ENCODE measurements around the gene STAT5A. TPM values are rescaled to one million over a fixed set of nuclear protein-coding genes. Genes with fewer than 3 reads are reported as not detected.
"Not testable (repeated sequence)": the region's sequence is repeated elsewhere in the genome, so short reads cannot be mapped to it uniquely, and the experiment has no call there.

Gene STAT5A
- total and polyA plus RNA-seq, 3 donors from 2014 or later: 13.7 to 37.0 (median 27.8) TPM

DNA sequence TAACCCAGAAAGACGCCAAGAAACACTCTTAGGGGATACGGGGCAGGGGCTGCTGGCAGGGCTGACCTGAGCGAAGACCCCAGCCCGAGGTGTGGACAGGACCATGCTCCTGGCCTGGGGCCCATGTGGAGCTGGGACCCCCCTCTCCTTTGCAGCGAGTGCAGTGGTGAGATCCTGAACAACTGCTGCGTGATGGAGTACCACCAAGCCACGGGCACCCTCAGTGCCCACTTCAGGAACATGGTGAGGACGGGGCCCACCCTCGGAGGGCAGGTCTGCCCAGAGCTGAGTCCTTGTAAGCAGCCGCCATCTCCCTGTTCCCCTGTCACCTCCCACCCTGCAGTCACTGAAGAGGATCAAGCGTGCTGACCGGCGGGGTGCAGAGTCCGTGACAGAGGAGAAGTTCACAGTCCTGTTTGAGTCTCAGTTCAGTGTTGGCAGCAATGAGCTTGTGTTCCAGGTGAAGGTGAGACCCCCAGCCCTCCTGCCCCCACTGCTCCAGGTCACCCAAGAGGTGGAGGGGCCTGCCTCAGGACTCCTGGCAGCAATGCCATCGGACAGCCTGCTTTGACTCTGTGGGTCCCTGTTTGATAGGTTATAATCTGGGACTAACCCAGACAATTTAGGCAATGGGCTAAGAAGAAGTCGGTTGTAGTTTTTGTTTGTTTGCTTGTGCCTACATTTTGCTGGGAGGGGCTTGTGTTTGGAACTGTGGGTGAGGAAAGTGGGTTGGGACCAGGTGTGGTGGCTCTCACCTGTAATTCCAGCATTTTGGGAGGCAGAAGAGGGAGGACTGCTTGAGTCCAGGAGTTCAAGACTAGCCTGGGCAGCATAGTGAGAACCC lies 16.1 kb downstream of the STAT5A start:
- H3K4me3 ChIP-seq: no peak overlapping the region
- intact Hi-C loops (cut with DNase I; ENCODE audit: low total_unique reads): no loop called here
- H3K4me1 ChIP-seq: peaks cover 15% of the 10 kb centered on the region
- H3K9me3 ChIP-seq: no peaks in the 10 kb centered on the region
- WGBS, 2 donors: 86 to 94% methylated on average over 9 to 16 of the region's 16 CpGs
- DNase-seq: no peak
- TF ChIP-seq POLR2A (IDR thresholded peaks at IDR 0.05): no peak
- TF ChIP-seq CTCF (IDR thresholded peaks at IDR 0.05): no peak
- no peak overlapping the region for H3K27ac ChIP-seq
- H3K36me3 ChIP-seq (ENCODE audit: low read depth, missing control alignments): no peaks in the 10 kb centered on the region
- no peaks in the 10 kb centered on the region for H3K27me3 ChIP-seq

GRCh38 chr17:42305031-42305330 lies 16.7 kb downstream of the STAT5A start:
- H3K27ac ChIP-seq; intact Hi-C loops (cut with DNase I; ENCODE audit: low total_unique reads); H3K4me3 ChIP-seq; DNase-seq; H3K9me3 ChIP-seq; H3K27me3 ChIP-seq; H3K36me3 ChIP-seq (ENCODE audit: low read depth, missing control alignments): not testable (repeated sequence)
- peaks cover 15% of the 10 kb centered on the region for H3K4me1 ChIP-seq
- 94 to 95% methylated on average over 6 of the region's 6 CpGs for WGBS, 2 donors

- Histone ChIP-seq H3K4me3 (no peak overlapping the region), H3K9me3 (no peaks in the 10 kb centered on the region), H3K27ac (peak overlapping the region; percentile 79 to 82), H3K36me3 (ENCODE audit: low read depth, missing control alignments) (no peaks in the 10 kb centered on the region), H3K27me3 (no peaks in the 10 kb centered on the region), H3K4me1 (peaks cover 23% of the 10 kb centered on the region)
- DNase-seq: peak; percentile 61
- TF ChIP-seq POLR2A (IDR thresholded peaks at IDR 0.05) (no peak), CTCF (IDR thresholded peaks at IDR 0.05) (peak in 1 of 3 experiments; percentile 10)
- intact Hi-C loops (cut with DNase I; ENCODE audit: low total_unique reads): no loop called here
- 64 to 77% methylated on average over 15 to 18 of the region's 18 CpGs for WGBS, 2 donors
Measured at GRCh38 chr17:42305543-42306384, 17.5 kb downstream of the STAT5A start.

DNA sequence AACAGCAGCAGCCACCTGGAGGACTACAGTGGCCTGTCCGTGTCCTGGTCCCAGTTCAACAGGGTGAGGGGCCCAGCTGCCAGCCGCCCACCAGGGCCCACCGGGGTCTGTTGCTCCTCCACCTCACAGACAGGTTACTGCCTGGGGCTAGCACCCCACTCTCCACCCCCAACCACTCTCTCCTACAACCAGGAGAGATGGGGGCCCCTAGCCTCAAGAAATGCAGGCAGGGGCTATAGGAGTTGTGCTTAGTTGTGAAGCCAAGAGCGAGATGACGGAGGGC lies 18.0 kb downstream of the STAT5A start:
- intact Hi-C loops (cut with DNase I; ENCODE audit: low total_unique reads): no loop called here
- Histone ChIP-seq H3K4me3 (no peak overlapping the region), H3K27me3 (no peaks in the 10 kb centered on the region), H3K4me1 (peaks cover 28% of the 10 kb centered on the region), H3K36me3 (ENCODE audit: low read depth, missing control alignments) (no peaks in the 10 kb centered on the region), H3K27ac (peak overlapping the region; percentile 79 to 82), H3K9me3 (no peaks in the 10 kb centered on the region)
- DNase-seq: no peak
- WGBS, 2 donors: 40 to 73% methylated on average over 3 to 5 of the region's 5 CpGs
- TF ChIP-seq CTCF (IDR thresholded peaks at IDR 0.05): no peak

DNA sequence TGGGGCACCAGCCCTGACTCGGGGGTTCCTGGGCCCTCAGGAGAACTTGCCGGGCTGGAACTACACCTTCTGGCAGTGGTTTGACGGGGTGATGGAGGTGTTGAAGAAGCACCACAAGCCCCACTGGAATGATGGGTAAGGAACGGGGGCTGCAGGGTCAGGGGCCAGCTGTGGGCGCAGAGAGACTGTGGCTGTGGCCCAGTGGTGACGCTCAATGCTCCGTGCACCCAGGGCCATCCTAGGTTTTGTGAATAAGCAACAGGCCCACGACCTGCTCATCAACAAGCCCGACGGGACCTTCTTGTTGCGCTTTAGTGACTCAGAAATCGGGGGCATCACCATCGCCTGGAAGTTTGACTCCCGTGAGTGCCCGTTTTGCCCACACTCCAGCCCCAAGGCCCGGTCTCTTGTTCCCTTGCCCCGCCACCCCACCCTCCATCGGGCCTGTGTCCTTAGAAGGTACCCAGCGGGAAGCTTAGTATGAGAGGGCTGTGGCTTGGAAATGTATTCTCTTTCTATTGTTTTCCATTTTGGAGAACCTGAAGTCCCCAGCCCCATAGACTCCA lies 19.1 kb downstream of the STAT5A start:
- peaks cover 40% of the 10 kb centered on the region for H3K4me1 ChIP-seq
- TF ChIP-seq POLR2A (IDR thresholded peaks at IDR 0.05): no peak
- TF ChIP-seq CTCF (IDR thresholded peaks at IDR 0.05): no peak
- DNase-seq: no peak
- WGBS, 2 donors: 97% methylated on average over 17 to 19 of the region's 19 CpGs
- intact Hi-C loops (cut with DNase I; ENCODE audit: low total_unique reads): no loop called here
- H3K27ac ChIP-seq: peak overlapping the region; percentile 79 to 82
- no peaks in the 10 kb centered on the region for H3K9me3 ChIP-seq
- H3K4me3 ChIP-seq: no peak overlapping the region
- no peaks in the 10 kb centered on the region for H3K36me3 ChIP-seq (ENCODE audit: low read depth, missing control alignments)
- H3K27me3 ChIP-seq: no peaks in the 10 kb centered on the region
